Pulmonary artery endothelial cell (primary cell): ENCODE data around the gene SLC7A8. TPM values are rescaled to one million over a fixed set of nuclear protein-coding genes. Genes with fewer than 3 reads are reported as not detected.
A peak's percentile ranks its signal among the peaks of the same experiment; 100 is the strongest.

ENCODE experiments used
- DNase-seq: peaks from one replicate; pipeline ENCODE4 v3.0.0-alpha.2; 2011; ENCODE audit warnings: low read depth, low spot score
- total RNA-seq: library from RNA; depleted of rRNA; stranded (reverse); fragments of >200 nt; gene quantifications from 2 replicates; pipeline ENCODE4 v1.2.3, GENCODE V29; 2014

Gene SLC7A8
- total RNA-seq, 1 donor from 2014 or later, result 0.46 TPM

DNA sequence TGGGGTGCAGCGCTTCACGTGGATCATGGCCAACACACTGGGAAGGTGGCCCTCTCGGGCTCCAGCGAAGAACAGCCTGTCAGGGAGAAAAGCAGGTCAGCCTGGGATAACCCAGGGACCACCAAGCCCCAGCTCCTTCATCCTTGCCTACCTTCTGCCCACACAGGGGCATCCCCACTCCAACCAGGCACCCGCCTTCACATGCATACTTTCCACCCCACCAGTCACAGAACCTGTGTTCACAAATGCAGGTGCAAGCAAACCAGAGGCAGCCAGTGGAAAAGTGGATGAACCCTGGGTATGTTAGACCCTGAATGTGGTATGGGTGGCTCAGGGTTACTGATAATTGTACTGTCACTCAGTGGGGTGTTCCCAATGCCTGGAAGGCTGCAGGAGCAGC lies 52.0 kb downstream of the SLC7A8 start:
- DNase-seq, result no peak

DNA sequence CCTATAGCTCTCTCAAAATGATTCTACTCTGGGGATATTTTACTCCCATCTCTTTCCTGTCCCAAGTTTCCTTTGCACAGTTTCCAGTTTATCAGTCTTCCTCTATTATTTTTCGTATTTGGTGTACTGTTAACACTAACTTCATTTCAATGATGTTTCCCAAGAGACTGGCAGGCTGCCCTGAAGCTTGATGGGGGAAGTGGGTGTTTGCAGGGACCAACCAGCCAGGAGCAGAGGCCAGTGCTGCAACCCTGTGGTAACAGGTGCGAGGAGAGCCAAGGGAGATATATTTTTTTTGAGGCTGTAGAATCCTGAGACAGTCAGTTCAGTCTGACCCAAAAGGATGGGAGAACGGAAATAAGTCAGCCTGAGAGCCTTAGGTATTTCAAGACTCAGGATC lies 52.6 kb downstream of the SLC7A8 start:
- no peak for DNase-seq

DNA sequence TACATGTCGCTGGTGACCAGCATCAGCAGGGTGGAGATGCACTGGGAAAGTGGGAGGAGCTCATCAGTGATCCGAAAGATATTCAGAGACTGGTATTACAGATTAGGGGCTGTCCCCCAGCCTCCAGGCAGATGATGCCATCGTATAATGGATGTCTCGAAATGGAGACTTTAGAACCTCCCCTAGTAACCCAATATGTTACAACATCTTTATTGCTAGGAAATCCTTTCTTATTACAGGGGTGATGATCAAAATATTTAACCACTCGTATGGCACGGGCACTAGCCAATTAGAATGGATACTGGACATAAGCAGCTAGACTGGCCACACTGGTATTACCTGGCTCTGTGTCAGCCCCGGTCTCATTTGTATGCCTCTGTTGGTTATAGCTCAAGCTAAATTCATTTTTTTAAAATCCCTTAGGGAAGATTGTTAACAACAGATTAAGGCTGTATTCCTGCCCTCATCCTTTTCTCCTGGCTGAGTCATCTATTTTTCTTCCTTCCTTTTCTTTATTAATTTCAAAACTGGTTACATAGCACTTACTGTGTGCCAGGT lies 53.6 kb downstream of the SLC7A8 start:
- no peak for DNase-seq

DNA sequence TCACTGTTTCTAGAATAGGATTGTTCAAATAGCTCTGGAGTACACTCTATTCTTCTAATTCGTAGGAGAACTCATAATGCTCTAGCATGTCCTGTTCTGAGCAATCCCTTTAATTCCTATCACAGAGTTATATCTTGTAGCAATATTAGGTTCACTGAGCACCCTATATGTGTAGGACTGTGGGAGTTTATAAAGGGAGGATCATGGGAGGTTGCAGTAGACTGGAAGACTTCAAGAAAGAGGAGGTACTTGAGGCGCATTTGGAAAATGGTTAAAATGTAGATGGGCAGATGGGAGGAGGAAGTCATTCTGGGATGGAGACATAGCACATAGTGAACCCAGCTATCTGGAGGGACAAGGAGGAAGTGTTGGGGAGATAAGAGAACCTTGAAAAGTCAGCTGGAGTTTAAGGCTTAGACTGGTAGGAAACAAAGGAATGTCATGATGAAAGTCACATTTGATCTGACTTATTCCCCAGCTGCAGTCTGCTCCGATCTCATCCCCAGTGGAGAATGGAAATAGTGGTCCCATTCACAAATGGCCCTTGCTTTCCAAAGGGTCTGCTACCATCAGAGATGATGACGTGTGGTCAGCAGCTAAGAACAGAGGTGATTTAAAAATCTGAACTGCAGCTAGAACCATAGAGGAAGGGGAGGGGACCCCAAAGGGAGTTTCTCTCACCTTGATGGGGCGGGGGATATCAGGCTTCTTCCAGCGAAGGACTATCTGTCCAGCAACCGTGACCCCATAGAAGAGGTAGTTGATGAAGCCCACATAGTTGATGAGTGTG lies 54.3 kb downstream of the SLC7A8 start:
- DNase-seq, result no peak

DNA sequence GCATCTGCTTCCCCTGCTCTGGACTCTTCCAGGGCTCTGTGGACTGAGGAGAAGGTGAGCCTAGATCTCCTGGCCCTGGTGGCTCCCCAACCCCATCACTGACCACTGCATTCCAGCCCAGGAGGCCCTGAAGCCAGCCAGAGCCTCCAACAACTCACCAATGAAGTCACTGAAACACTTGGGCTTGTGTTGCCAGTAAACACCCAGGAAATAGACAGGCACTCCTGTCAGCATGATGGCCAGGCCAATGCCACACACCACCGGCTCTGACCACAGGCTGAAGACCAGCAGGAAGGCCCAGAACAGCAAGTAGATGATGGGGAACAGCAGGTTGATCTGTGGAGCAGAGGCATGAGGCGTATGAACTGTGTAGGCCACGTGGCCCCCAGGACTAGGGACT lies 55.6 kb downstream of the SLC7A8 start:
- no peak for DNase-seq

DNA sequence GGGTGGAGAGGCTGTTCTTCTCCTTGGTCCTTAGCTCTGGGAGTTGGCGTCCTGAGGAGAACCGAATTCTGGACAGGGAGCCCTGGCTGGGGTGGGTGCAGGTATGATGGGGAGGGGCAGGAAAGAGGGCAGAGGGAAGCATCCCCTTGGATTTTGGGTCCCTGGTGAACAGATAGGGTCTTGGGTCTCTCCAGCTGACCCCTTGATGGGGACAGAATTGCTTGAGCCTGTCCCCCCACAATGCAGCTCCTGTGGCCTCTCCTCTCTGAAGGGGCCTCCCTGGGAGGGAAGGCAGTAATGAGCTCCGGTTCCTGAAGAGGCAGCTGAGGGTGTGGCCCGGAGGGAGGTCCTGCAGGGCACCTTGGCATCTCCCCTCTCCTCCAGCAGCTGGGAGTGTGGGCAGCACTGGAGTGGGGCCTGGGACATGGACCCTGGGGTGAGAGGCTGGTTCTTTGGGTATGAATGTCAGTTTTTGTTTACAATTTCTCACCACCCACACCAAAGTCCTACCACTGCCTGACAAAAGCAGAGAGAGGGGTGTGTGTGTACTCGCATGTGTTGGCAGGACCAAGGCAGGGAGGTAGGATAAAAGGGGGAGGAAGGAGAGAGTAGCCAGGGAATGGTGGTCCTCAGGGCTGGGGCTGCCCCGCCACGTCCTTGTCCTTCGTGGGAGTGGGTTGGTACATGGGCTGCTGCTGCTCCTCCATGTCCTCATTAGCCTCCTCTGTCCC lies 56.7 kb downstream of the SLC7A8 start:
- DNase-seq, result no peak

DNA sequence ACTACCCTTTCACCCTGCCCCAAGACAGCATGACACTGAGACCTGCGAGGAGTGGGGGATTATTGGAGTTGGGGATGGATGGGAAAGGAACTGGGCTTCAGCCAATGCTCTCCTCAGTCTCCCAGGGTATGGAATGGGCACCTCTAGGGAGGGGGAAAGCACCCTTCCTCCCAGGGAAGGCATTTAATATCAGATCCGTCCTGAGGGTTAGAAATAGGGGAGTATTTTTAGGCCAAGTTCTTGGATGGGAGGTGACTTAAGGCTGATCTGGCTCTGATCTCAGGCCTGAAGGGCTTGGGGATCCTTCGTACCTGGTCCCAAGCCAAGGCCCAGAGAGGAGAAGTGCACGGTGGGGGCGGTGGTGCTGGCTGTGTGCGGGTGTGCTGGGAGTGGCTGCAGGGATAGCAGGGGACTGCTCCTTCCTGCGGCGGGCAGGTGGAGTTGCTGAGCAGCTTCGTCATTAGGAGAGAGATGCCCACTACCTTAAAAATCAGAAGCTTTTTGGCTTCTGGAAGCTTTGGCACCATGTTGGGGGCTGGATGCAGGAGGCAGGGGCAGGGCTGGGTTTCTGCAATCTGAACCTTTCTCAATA lies 57.4 kb downstream of the SLC7A8 start:
- no peak for DNase-seq

DNA sequence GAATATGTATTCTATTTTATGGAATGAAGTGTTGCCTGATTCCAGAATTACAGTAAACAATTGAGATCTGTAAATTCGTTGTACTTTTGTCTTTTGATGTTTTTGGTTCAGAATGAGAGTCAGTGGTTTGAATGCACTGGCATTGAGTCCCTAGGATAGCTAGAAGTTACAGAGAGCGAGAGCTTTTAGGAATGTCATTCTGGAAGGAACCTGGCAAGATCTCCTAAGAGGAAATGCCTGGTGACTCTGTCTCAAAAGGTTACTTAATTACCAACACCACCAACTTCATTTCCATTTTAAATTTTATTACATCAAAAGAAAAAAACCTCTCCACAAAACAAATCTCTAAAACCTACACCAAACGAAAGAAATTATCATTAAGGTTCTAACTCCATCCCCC lies 58.4 kb downstream of the SLC7A8 start:
- DNase-seq, result no peak

DNA sequence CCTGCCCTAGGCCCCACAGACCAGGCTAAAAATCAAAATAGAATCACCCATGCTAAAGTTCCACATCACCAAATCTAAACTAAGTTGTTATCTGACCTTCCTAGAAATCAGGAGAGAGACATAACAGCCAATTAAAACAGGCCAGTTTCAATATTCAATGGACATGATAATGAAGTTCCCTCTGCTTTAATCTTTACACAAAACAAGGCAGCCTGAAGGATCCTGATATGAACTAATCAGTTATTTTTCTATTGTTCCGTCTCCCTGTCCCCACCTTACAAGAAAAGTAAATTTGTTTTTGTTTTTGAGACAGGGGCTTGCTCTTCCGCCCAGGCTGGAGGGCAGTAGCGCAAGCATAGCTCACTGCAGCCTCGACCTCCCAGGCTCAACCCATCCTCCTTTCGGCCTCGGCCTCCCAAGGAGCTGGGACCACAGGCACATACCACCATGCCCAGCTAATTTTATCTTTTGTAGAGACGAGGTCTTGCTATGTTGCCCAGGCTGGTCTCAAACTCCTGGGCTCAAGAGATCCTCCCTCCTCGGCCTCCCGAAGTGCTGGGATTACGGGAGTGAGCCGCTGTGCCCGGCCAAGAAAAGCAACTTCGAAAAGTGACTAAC lies 59.0 kb downstream of the SLC7A8 start:
- DNase-seq, result no peak

DNA sequence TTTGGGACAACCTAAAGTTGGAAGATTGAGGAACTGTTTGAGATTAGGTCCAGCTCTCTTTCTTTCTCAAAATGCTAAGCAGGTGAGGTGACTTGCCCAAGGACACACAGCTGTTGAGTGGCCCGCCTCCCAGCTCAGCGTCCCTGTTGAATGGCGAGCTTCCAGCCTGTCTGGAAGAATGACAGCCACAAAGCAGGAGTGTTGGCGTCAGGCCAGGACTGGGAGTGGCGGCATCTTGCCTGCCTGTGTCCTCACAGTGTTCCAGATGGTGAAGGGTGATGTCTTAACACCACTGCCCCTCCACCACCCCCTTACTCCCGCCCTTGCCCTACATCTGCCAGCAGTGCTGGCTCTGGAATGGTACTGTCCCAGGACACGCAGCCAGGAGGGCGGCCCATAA lies 60.0 kb downstream of the SLC7A8 start:
- no peak for DNase-seq

DNA sequence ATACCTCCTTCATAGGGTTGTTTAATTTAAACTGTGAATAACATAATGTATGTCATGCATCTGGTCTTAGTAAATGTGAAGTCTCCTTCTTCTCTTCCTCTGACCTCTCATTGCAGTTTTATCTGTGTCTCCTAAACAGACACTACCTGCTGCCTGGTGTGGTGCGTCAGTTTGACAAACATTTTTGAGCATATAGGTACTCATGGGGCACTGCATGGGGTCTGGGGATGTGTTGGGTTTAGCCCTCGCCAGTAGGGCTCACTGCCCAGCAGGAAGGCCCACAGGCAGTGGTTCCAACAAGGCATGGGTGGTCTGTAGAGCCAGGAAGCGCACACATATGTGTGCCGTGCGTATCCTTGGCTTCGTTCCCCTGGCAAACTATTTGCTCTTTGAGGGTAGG lies 61.4 kb downstream of the SLC7A8 start:
- DNase-seq, result no peak

DNA sequence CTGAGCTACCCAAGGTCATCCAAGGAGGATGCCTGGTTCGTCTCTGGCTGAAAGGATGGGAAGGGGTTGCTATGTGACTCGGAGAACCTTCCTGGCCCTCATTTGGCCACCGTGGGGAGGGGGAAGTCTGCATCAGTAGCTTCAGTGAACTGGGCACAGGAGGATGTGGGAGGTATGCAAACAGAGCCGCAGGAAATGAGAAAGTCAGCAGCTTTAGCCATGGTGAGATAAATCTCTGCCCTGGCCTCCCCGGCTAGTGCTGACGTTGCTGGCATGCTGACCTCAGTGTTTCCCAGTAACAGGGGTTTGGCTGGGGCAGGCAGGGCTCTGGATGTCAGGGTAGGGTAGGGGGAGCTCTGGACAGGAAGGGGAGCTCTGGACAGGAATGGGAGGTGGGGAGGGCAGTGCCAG lies 62.1 kb downstream of the SLC7A8 start:
- peak; percentile 36 for DNase-seq

DNA sequence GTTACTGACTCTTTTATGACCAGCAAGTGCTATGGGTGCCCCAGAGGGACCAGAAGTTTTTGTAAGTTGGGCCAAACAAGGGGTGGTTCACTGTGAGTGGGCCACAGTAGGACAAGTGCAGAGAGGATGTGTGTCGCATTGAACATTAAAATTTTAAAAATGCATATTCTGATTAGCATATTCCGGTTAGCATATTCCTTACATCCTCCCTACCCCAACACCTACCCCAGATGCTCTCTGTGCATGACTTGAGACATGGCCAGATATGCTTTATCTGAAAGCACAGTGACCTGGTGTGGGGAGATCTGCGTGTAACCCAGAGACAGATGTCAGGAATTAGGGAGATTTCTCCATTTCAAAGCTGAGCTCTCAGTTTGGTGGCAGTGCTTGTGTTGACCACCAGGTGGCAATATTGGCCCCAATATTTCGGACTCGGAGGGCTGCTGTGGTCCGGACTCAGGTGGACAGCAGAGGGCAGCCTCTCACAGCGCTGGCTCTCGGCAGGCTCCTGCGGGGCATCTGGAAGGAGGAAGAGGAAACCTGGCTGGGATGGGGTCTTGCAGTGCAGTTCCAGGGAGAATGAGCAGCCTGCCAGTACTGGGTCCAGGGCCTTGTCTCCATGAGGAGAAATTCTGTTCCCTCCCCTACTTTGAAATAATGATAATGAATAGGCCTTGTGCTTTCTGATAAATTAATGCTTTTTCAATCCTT lies 62.8 kb downstream of the SLC7A8 start:
- DNase-seq, result peak; percentile 59

DNA sequence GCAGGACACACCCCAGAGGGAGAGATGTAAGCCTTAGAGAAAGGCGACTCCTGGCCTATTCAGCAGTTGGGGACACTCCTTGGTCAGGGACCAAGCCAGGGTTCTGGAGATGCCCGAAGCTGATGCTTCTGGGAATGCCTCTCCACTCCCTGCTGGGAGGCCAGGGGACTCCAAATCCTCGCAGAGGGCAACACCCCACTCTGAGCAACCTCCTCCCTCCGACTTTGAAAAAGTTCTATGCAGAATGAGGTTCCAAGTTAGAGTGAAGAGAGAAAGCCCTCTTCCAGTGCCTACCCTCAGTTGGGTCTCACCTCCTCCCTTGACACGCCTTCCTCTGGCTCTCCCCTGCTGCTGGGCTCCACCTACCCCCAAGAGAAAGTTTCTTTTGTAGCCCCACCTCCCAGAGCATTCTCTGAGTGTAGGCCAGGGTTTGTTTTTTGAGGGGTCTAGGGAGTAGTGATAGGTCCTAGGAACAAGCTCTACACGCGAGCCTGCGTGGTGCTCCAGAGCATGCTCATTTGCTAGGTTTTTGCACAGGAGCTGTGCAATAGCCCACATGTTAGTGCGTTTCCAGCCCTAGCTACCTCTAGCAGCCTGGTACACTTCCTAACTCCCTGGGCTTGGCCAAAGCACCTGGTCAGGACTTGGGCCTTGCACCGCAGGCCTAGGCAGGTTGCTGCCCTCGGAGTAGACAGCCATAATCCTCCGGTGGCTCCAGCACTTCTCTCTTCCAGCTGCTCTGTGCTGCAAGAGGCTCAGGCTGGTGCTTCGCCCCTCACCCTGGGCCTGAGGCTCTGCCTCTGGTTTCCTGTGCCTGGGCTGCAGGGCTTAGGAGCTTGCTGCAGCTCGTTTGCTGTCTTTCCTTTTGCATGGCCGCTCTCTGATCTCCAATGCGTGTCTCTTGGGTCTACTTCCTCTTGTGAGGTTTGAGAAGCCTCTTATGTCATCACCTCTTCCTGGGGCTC lies 63.8 kb downstream of the SLC7A8 start:
- no peak for DNase-seq

DNA sequence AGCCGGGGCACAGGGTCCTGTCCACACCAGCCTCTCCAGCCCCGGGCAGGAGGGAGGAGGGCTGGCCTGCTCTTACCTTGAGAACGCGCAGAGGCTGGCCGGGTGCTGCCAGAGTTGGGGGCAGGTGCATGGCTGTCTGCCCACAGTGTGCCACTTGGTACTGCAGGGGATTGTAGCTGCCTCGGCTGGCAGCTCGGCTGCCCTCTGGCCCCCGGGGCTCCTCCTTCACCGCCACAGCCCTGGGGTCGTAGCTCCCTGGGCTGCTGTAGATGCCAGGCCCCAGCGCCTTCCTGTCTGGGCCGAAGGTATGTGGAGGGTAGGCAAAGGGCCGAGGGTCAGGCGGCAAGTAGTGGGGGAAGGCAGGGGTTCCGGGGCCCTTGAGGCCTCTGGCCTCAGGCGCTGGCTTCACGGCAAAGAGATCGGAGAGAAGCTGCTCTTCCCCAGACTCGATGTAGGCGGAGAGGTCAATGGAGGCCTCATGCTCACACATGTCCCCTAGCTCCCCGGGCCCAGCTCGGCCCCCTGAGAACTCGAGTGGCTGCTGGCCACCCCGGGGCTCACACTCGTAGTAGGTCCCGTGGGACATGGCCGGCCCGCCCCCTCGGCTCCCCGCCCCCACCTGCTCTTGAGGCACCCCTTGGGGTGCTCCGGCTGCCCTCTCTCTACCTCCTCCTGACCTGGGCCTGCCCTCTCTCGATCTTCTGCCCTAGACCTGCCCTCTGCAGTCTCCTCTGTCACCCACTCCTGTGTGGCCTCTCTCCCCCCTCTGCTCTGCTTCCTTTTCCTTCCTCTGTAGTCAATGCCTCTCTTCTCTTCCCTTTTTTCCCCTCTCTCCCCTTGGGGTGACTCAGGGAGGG lies 64.7 kb downstream of the SLC7A8 start, which contains the start of gene CEBPE:
CEBPE (minus strand) TSS at position 750 of the 857 bp plus-strand sequence; CDS start at position 586, 164 bp downstream.
- DNase-seq, result no peak

DNA sequence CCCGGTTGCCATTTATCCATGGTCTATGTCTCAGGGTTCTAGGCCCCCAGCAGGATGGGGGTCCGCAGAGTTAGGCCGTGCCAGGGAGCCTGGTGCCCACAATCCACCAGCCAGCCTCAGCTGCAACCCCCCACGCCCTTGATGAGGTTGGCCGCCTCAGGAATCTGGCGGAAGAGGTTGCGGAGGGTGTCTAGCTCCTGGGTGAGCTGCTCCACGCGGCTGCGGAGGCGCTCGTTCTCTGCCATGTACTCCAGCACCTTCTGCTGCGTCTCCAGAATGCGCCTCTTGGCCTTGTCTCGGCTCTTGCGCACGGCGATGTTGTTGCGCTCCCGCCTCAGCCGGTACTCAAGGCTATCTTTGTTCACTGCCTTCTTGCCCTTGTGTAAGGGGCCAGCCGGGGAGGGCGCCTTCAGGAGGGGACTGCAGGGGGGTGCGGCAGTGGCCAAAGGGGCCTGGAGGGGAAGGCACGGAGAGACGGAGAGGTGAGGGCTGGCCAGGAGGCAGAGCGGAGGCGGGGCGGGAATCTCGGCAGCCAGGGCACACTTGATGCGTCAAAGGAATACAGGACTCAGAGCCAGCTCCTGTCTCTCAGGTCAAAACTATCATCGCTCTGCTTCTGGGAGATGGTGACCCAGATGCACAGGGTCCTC lies 66.0 kb downstream of the SLC7A8 start:
- DNase-seq, result no peak

DNA sequence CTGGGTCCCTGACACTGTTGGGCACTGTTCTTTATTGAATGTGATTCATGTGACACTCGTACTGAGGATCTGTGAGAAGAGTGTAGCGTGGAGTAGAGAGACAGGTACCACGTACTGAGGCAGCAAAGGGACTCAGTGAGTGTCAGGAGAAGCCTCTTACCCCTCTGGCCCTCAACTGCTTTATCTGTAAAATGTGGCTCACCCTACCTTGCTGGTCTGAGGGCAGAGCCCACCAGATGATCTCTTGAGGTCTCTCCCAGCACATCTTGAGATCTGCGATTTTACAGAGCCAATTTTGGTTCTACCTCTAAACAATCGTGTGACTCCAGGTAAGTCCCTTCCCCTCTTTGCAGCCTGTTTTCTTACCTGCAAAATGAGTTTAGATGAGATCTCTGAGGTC lies 67.5 kb downstream of the SLC7A8 start:
- DNase-seq, result no peak

DNA sequence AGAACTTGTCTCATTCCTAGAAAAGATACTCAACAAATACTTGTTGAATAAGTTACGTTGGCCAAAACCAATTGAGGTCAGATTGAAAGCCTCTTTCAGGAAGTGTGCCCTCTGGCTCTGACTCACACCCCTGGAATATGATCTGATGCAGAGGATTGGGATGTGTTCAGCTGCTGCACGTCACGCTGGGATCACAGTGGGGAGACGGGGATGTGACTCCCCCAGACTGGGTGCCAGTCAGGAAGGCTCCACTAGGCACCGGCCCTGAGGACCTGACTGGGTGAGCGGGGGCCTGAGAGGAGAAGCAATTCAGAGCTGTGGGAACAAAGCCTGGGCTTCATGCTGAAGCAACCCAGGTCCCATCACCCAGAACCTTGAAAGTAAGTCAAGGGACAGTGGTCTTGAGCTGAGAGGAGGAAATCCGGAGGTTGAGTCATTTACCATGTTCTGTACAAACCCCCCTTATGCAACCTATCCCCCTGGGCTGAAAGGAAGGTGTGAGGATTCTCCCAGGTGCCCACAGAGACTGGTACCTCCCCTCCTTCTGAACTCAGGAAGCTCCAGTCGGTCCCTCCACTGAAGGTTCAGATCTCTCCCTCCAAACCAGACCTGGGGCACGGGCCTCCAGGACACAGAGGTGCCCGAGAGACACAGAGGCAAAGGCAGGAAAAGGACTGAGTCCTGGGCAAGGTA lies 68.3 kb downstream of the SLC7A8 start:
- no peak for DNase-seq
